IPS-18c (cell line): ENCODE data around the gene SRD5A1.
A peak's percentile ranks its signal among the peaks of the same experiment; 100 is the strongest.
"Not testable (repeated sequence)": the region's sequence is repeated elsewhere in the genome, so short reads cannot be mapped to it uniquely, and the experiment has no call there.

Experiments used
- H3K4me3 ChIP-seq: 2 replicates; pipeline ENCODE4 v1.7.0; 2013; ENCODE audit warnings: low read depth, mild to moderate bottlenecking, low read length, moderate library complexity; ENCODE audit not compliant: insufficient read depth
- H3K9me3 ChIP-seq: one replicate; pipeline ENCODE4 v1.6.1; 2013; ENCODE audit warnings: mild to moderate bottlenecking, low read length, moderate library complexity; ENCODE audit not compliant: control insufficient read depth, insufficient read depth

SRD5A1 gene

DNA sequence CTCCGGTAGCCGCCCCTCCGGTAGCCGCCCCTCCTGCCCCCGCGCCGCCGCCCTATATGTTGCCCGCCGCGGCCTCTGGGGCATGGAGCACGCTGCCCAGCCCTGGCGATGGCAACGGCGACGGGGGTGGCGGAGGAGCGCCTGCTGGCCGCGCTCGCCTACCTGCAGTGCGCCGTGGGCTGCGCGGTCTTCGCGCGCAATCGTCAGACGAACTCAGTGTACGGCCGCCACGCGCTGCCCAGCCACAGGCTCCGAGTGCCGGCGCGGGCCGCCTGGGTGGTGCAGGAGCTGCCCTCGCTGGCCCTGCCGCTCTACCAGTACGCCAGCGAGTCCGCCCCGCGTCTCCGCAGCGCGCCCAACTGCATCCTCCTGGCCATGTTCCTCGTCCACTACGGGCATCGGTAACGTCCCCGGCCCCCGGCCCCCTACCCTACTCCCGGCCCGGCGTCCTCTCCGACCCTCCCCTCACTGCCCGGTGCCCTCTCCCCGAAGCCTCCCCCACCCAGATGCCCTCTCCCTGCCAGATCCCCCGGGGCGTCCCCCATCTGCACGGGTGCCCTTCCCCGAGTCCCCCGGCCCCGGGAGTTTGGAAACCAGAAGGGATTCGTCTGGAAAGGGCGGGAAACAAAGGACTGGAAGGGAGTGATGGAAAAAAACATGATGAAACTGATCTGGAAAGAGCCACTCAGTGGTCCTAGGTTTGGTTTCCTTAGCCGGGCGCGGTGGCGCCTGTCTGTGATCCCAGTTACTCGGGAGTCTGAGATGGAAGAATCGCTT is 417 bp downstream of the SRD5A1 start:
- Histone ChIP-seq H3K4me3 (peak overlapping the region; percentile 65), H3K9me3 (no peaks in the 10 kb centered on the region)

DNA sequence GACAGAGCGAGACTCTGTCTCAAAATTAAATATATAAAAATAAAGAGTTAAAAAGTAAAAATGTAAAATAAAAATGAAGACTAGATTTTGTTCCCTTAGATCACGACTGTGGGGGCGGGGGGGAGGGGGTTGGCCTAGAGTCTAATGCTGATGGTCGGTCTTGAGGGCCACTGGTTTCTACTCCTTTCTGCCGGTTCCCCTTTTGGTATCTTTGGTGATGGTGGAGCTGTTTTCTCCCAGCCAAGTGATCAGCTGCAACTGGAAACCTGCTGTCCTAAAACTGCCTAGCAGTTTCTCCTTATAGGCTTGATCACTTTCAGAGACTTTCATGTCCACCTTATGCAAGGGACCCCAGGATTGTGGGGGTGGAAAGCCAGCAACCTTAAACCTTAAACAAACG is 1.1 kb downstream of the SRD5A1 start:
- H3K4me3 ChIP-seq, result peak overlapping the region; percentile 65
- H3K9me3 ChIP-seq, result no peaks in the 10 kb centered on the region

DNA sequence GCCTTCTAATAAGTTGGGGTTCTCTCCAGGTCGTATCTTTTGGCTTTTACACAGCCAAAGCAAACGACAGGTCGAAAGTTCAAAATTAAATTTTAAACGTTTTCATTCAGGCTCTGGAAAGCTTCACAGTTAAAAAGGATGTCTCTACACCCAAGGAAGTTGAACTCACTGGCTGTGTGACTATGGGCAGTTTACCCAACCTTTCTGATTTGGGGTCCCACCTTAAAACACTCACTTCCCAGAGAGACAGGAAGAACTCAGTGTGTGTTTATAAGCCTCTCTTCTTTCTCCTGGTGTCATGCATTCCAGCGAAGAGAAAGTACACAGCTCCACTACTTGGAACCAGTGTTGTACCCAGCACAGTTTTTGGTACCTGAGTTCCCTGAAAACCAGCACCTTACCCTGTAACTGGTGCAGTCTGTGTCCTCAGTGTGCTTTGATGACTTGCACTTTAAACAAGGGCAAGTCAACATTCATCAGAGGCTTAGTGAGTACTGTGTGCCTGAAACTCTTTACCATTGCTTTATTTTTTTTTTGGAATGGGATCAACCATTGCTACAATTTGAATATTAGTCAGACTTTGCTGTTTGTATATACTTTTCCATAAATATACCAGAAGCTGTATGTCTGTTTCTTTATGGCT is 1.7 kb downstream of the SRD5A1 start:
- Histone ChIP-seq H3K9me3 (no peaks in the 10 kb centered on the region), H3K4me3 (peak overlapping the region; percentile 65; the same call in 1 of the 2 replicates)

DNA sequence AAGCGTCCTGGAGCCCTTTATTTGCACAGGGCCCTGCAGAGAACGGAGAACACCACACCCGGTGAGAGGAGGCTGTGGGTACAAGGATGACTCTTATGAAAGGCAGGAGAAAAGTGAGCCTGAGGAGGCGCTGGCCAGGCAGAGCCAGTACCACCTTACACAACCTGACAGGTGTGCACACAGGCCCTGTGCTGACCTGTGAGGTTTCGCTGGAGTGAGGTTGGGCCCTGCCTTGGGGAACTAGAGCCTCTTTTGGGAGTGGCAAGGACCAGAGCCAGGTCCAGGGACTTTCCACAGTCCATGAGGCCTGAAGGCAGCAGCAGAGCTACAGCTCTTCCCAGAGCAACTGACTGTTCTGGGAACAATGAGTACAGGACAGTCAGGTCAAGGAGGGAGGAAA is 3.1 kb downstream of the SRD5A1 start:
- H3K4me3 ChIP-seq, result no peak overlapping the region
- H3K9me3 ChIP-seq, result no peaks in the 10 kb centered on the region

DNA sequence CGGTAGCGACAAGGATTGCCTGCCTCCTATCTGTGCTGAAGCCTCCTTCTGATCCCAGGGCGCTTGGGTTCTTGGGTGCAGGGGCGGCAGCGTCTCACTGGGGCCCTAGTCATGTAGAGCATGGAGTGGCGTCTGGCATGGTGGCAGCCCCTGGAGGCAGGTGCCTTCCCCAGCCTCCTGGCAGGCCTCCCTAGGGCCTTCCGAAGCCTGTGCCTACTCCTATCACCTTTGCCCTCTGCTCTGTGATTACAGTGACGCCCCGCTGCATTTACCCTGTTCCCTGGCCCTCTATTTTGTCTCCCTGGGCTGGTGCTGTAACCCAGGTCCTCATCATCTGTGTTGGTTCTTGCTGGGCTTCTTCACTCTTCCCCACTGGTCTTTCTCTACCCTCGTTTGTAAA is 3.8 kb downstream of the SRD5A1 start:
- Histone ChIP-seq H3K9me3 (no peaks in the 10 kb centered on the region), H3K4me3 (no peak overlapping the region)

DNA sequence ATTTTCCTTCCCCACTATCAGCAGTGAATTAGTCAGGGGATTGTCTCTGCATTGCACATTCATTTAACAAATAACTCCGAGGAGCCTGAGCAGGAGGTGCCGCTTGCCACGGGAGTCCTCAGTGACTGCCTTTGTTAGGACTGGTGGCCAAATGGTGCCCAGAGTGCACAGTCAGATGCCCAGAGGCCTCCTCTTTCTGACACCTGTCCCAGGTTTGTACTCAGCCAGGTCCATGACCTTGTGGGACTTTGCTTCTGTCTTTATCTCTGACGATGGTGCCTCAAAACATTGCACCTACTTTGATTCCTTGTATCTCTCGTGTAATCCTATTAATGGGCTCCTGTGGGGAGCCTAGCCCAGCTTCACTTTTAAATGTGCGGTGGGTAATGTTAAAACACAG is 4.3 kb downstream of the SRD5A1 start:
- H3K4me3 ChIP-seq, result no peak overlapping the region
- H3K9me3 ChIP-seq, result no peaks in the 10 kb centered on the region

DNA sequence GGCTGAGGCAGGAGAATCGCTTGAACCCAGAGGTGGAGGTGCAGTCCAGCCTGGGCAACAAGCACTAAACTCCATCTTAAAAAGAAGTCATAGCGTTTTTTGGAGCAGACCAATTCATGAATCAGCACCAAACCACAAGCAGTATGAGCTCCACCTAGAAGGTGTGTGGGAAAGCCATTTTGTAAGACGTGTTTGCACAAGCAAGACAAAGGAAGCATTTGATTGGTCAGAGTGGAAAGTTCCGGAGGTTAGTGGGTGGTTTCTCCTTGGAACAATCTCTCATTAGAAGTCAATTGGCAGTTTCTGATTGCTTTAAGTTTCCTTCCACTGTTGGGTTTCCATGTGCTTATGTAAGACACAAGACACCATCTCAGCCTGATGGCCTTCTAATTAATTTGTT is 5.0 kb downstream of the SRD5A1 start:
- Histone ChIP-seq H3K4me3 (no peak overlapping the region), H3K9me3 (no peaks in the 10 kb centered on the region)

DNA sequence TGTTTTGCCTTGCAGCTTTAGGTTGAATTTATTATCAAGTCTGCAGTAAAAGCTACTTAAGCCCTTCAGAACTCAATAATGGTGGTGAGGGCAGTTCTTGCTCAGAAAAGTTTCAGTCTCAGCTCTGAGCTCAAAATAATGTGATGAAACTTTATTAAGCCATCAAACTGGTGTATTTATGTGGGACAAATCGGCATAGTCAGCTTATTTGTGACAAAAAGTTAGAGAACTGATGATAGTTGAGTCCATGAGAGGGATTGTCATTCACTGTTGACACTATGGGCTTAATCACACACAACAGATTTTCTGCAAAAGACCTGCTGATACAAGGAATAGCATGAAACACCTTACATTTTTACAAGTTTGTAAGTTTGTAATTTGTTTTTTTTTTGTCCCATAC is 9.4 kb downstream of the SRD5A1 start:
- H3K4me3 ChIP-seq, result no peak overlapping the region
- H3K9me3 ChIP-seq, result no peaks in the 10 kb centered on the region

DNA sequence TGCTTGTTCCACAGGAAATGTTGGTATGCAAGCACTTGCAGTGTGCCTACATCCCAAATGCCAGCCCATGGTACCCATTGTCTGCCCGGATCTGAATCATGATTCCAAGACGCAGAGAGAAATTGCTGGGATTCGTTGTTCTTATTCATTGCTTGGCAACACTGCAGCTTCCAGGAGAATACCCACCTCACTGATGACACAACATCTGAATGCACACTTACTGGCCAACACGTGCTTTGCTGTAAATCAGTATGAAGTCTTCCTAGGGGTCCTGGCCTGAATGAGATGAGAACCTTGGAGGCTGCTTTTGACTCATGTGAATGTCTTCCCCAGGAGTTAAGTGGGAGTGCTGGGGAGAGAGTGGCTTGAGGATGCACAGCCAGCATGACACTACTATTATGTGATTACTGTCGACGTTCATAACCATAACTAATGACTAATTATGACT is 11.6 kb downstream of the SRD5A1 start:
- Histone ChIP-seq H3K9me3 (no peaks in the 10 kb centered on the region), H3K4me3 (no peak overlapping the region)

DNA sequence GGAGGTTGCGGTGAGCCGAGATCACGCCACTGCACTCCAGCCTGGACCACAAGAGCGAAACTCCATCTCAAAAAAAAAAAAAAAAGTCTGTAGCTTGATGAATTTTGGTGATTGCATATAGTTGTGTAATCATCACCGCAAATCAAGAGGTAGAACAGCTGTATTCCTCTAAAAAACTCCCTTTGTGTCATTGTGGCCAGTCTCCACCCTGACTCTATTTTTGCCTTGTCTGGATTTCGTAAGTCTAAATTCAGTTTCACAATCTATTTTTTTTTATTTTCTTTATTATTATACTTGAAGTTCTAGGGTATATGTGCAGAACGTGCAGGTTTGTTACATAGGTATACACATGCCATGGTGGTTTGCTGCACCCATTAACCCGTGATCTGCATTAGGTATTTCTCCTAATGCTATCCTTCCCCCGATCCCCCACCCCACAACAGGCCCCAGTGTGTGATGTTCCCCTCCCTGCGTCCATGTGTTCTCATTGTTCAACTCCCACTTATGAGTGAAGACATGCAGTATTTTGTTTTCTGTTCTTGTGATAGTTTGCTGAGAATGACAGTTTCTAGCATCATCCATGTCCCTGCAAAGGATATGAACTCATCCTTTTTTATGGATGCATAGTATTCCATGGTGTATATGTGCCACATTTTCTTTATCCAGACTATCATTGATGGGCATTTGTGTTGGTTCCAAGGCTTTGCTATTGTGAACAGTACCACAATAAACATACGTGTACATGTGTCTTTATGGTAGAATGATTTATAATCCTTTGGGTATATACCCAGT is 12.5 kb downstream of the SRD5A1 start:
- not testable (repeated sequence) for H3K4me3 ChIP-seq, H3K9me3 ChIP-seq

DNA sequence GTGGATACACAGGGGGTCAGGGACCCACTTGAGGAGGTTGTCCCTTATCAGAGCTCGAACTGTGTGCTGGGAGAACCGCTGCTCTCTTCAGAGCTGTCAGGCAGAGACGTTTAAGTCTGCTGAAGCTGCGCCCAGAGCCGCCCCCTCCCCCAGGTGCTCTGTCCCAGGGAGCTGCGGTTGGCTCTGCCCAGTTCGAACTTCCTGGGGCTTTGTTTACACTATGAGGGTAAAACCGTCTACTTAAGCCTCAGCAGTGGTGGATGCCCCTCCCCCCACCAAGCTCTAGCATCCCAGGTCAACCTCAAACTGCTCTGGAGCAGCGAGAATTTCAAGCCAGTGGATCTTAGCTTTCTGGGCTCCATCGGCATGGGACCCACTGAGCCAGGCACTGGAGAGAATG is 15.9 kb downstream of the SRD5A1 start:
- no peak overlapping the region; the same call in 1 of the 2 replicates for H3K4me3 ChIP-seq
- H3K9me3 ChIP-seq, result no peaks in the 10 kb centered on the region

DNA sequence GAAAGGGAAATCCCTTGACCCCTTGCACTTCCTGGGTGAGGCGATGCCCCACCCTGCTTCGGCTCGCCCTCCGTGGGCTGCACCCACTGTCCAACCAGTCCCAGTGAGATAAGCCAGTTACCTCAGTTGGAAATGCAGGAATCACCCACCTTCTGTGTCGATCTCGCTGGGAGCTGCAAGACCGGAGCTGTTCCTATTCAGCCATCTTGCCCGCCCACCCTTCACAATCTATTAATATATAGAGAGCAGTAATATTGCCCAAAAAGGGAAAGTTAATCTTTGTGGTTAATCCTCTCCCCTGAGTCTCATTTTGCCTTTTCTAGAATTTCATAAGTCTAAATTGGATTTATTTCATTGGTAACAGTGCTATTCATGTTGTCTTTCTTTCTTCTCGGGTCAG is 16.4 kb downstream of the SRD5A1 start:
- no peak overlapping the region for H3K4me3 ChIP-seq
- H3K9me3 ChIP-seq, result no peaks in the 10 kb centered on the region

DNA sequence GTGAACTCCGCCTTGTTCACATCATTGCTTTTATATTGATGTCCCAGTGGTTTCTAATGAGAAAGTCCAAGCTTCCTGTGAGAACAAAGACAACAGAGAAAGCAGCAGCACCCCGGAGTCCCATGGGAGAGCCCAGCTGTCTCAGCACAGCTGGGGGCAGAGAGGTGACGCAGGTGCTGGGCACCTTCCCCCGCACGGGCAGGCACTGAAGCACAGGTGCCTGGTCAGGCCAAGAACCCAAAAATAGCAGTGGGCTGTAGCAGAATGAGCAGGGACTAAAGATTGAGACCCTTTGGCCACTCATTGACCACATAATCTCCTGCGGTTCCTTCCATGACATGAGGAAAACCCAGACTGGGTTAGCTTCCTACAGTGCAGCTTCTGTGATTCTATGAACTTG is 18.8 kb downstream of the SRD5A1 start:
- H3K4me3 ChIP-seq, result no peak overlapping the region
- no peaks in the 10 kb centered on the region for H3K9me3 ChIP-seq

DNA sequence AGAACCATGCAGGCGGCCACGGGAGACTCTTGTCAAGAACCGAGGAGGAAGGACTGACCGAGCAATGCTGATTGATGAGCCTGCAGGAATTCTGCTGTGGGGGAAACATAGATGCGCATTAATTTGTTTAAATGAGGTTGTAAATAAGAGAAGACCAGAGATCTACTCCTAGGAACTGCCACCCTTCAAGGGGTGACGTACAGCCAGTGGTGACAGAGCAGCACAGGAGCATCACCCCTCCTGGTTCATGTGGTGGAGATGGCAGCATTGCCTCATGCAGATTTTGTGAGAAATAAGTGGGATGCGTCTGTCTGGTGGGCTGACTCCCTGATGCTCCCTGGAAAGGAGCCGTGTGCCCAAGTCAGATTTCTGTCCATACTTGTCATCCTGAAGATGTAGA is 22.2 kb downstream of the SRD5A1 start:
- no peak overlapping the region for H3K4me3 ChIP-seq
- no peaks in the 10 kb centered on the region for H3K9me3 ChIP-seq

DNA sequence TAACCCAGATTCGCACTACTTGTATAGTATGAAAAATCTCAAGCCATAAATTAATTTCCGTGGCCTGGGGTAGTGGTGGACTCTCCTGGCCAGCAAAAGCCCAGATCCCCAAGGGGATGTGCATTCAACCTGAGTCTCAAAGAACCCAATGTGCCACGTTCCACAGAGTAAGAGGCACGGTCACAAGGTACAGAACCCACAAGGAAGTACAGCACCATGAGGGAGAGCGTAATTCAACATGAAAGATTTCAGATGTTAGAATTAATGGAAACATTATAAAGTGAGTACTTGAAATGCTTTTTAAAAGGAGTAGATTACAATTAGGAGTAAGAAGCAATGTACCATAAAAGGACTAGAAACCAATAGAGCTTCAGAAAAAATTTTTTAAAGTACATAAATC is 23.4 kb downstream of the SRD5A1 start:
- Histone ChIP-seq H3K4me3 (no peak overlapping the region), H3K9me3 (no peaks in the 10 kb centered on the region)

DNA sequence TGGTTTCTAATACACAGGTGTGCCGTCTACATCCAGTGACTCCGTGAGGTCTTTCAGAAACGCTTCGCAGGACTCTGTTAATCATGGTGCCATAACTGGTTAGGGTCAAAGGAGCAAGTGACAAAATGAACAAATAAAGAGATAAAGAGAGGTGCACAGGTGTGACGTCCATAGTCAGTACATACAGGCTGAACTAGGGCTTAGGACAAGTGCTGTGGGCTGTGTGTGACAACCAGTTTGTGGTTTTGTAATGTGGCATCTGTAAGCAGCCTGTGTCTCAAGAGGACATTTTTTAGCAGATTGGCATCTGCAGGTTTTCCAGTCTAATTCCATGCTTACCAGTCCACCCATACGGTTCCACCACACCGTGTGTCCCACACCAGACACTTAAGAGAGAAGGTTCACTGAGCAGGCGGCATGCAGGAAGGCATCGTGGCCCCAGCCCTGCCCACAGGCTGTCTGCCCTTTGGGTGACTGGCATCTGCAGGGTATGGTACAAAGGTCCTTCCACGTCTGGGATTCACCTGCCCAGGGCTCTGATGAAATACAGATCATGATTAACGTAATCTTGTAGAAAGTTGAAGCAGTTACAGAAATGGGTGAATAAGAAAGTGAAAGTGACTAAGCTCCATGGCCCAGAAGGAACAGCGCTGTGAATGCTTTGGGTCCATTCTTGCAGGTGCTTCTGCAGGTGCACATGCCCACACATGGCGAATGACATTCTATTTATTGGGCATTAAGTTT is 26.9 kb downstream of the SRD5A1 start:
- Histone ChIP-seq H3K4me3 (no peak overlapping the region), H3K9me3 (no peaks in the 10 kb centered on the region)

DNA sequence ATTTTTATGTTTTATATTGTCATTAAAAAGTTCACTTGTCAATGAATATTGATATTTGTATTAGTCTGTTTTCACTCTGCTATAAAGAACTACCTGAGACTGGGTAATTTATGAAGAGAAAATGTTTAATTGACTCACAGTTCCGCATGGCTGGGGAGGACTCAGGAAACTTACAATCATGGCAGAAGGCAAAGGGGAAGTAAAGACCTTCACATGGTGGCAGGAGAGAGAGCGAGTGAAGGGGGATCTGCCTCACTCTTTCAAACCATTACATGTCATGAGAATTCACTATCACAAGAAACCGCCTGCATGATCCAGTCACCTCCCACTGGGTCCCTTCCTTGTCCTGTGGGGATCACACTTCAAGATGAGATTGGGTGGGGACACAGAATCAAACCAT is 27.4 kb downstream of the SRD5A1 start:
- no peaks in the 10 kb centered on the region for H3K9me3 ChIP-seq
- H3K4me3 ChIP-seq, result no peak overlapping the region
